ENCODE results near the gene NHERF2. TPM values are rescaled to one million over a fixed set of nuclear protein-coding genes. Genes with fewer than 3 reads are reported as not detected.

The NHERF2 gene
- total and polyA plus RNA-seq, 12 donors: 94.3 to 640 (median 183) TPM

DNA sequence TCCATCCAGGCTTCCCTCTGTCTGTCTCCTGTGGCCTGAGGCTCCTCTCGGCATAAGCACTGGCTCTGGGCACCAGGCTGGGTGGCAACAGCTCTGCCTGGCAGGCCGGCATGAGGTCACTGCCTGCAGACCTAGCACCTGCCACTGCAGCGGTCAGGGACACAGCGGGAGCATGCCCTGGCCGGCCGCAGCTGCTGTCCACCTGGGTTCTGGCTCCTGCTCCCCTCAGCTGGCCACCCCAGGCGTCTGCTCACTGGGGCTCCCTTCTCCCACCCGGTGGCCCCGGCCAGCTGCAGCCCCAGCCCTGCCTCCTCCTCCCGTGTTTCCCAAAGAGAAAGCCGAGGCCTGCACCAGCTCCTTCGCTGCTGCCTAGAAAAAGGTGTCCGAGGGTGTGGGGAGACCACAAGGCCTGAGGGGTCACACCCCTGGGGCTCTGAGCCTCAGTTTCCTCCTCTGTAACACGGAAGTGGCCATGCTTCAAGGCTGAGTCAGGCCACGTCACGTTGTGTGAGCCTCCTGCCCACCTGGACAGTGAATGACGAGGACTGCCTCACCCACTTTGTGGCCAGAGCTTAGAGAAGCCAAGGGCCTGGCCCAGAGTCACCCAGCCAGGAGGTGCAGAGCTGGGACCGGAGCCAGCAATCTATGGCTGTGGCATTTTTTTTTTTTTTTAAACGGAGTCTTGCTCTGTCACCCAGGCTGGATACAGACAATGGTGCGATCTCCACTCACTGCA, 14.3 kb downstream of the NHERF2 start:
- TF ChIP-seq, protein P1, sequence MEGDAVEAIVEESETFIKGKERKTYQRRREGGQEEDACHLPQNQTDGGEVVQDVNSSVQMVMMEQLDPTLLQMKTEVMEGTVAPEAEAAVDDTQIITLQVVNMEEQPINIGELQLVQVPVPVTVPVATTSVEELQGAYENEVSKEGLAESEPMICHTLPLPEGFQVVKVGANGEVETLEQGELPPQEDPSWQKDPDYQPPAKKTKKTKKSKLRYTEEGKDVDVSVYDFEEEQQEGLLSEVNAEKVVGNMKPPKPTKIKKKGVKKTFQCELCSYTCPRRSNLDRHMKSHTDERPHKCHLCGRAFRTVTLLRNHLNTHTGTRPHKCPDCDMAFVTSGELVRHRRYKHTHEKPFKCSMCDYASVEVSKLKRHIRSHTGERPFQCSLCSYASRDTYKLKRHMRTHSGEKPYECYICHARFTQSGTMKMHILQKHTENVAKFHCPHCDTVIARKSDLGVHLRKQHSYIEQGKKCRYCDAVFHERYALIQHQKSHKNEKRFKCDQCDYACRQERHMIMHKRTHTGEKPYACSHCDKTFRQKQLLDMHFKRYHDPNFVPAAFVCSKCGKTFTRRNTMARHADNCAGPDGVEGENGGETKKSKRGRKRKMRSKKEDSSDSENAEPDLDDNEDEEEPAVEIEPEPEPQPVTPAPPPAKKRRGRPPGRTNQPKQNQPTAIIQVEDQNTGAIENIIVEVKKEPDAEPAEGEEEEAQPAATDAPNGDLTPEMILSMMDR (IDR thresholded peaks at IDR 0.05): no peak
- peak in 1 of 8 donors; percentile 0 for ATAC-seq
- Histone ChIP-seq H3K4me1 (peaks cover 53 to 100% (median 89%) of the 10 kb centered on the region in 9 donors), H3K9me3 (no peaks in the 10 kb centered on the region), H3K27me3 (no peaks in the 10 kb centered on the region), H3K27ac (peak overlapping the region in 9 of 10 donors; percentile 80 to 96 (median 93)), H3K36me3 (peaks cover 0 to 34% (median 10%) of the 10 kb centered on the region in 9 donors), H3K4me3 (no peak overlapping the region)
- DNase-seq: no peak
- WGBS, 2 donors: 69 to 74% methylated on average over 20 of the region's 20 CpGs
- intact Hi-C loops (cut with DNase I): no loop called here

DNA sequence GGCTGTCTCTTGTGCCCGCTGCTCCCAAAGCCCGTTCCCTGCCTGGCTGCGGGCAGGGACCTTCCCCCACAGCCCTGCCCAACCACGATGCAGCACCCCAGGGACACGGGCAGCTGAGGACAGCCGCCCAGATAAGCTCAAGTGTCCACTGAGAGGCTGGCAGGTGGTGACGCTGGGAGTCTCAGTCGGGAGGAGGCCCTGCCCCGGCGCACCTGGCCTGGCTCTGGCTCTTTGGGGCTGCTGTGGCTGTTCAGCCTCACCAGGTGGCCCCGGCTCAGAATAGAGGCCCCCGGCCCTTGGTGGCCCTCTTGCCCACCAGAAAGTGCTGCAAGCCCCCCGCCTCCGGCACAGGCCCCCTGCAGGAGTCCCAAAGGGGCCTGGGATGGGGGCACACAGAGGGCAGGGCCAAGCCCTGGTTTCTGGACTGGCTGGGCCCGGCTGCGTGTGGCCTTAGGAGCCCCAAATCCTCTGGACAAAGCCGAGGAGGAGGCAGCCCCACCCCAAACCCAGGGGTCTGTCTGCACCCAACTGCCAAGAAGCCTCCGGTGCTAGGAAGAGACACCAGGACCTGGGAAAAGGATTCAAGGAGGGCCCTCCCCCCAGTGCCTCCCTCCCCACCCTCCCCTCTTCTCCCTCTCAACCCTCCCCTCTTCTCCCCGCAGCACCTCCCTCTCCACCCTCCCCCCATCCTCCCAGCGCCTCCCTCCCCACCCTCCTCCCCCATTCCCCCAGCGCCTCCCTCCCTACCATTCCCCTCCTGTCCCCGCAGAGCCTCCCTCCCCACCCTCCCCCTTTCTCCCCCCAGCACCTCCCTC, 15.7 kb downstream of the NHERF2 start:
- Histone ChIP-seq H3K27me3 (no peaks in the 10 kb centered on the region), H3K4me3 (peak overlapping the region in 1 of 10 donors; percentile 5), H3K4me1 (peaks cover 54 to 100% (median 89%) of the 10 kb centered on the region in 9 donors), H3K36me3 (peaks cover 0 to 20% (median 8%) of the 10 kb centered on the region in 9 donors), H3K9me3 (no peaks in the 10 kb centered on the region), H3K27ac (peak overlapping the region in 9 of 10 donors; percentile 8 to 96 (median 93))
- TF ChIP-seq, protein P1 (IDR thresholded peaks at IDR 0.05): peak in 1 of 9 donors; percentile 16
- 44 to 49% methylated on average over 18 to 22 of the region's 22 CpGs for WGBS, 2 donors
- peak; percentile 65 to 74 for DNase-seq
- peak in 7 of 8 donors; percentile 18 to 65 (median 53) for ATAC-seq
- intact Hi-C loops (cut with DNase I): no loop called here

DNA sequence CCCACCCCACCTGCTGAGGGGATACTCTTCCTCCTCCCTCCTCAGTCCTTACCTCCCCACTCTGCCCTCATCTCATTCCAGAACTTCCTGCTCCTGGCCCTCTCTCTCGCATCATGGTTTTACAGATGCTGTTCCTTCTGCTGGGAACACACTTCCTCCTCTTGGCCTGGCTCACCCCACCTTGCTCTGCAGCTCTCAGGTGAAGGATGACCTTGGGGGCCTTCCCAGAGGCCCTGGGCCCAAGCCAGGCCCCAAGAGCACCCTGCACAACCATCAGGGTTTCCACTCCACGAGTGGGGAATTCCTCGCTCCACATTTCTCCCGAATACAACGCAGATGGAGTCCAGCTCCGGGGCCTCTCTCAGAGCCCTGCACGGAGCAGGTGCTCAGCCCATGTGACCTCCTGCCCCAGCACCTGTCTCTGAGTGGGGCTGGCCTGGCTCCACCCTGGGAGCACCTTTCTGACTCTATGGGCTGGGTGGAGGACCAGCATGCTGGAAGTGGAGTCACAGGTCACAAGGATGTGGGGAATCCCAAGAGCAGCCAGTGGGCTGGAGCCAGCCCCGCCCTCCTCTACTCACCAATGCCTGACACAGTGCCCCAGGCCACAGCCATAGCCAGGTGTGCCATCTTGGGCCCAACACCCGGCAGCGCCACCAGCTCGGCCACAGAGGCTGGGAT, 16.4 kb downstream of the NHERF2 start:
- TF ChIP-seq, protein P1 (IDR thresholded peaks at IDR 0.05): no peak
- WGBS, 2 donors: 68 to 70% methylated on average over 11 of the region's 11 CpGs
- Histone ChIP-seq H3K4me3 (peak overlapping the region in 5 of 10 donors; percentile 9 to 28 (median 19)), H3K4me1 (peaks cover 47 to 94% (median 83%) of the 10 kb centered on the region in 9 donors), H3K9me3 (no peaks in the 10 kb centered on the region), H3K27ac (peak overlapping the region in 9 of 10 donors; percentile 9 to 95 (median 68)), H3K27me3 (no peaks in the 10 kb centered on the region), H3K36me3 (peaks cover 0 to 12% (median 5%) of the 10 kb centered on the region in 9 donors)
- intact Hi-C loops (cut with DNase I): no loop called here
- DNase-seq (no peak), ATAC-seq (no peak)
